LNCaP clone FGC (cell line): ENCODE results near the gene MED9.

ENCODE experiments used
- DNase-seq: peaks from one replicate; pipeline ENCODE4 v3.0.0-alpha.2; 2011; ENCODE audit warnings: low read depth
- H3K4me3 ChIP-seq: 2 replicates; pipeline ENCODE4 v1.5.1; 2011; ENCODE audit warnings: mild to moderate bottlenecking, low read depth, low read length, control low read depth
- CTCF ChIP-seq: IDR thresholded peaks from 2 replicates; pipeline ENCODE4 v1.5.1; 2012; ENCODE audit warnings: mild to moderate bottlenecking; ENCODE audit not compliant: control insufficient read depth, insufficient read depth; ENCODE audit errors: extremely low read depth

Gene MED9

GRCh38 chr17:17511881-17512858 lies 35.4 kb downstream of the MED9 start:
- no peak for DNase-seq
- no peak for TF ChIP-seq CTCF
- no peak overlapping the region for H3K4me3 ChIP-seq

GRCh38 chr17:17512866-17513265 lies 36.1 kb downstream of the MED9 start:
- no peak overlapping the region for H3K4me3 ChIP-seq
- no peak for TF ChIP-seq CTCF
- no peak for DNase-seq

GRCh38 chr17:17513626-17514025 lies 36.8 kb downstream of the MED9 start:
- no peak overlapping the region for H3K4me3 ChIP-seq
- DNase-seq = no peak
- no peak for TF ChIP-seq CTCF

- no peak overlapping the region for H3K4me3 ChIP-seq
- DNase-seq = no peak
- no peak for TF ChIP-seq CTCF
These were observed 37.7 kb downstream of the MED9 start for GRCh38 chr17:17514361-17514992.

GRCh38 chr17:17514993-17515933 lies 38.5 kb downstream of the MED9 start:
- no peak overlapping the region for H3K4me3 ChIP-seq
- no peak for TF ChIP-seq CTCF
- DNase-seq = no peak

GRCh38 chr17:17515934-17516930 lies 39.4 kb downstream of the MED9 start:
- H3K4me3 ChIP-seq = no peak overlapping the region
- no peak for DNase-seq
- TF ChIP-seq CTCF = no peak
